Neural crest cell (in vitro differentiated cells): ENCODE measurements around the gene SPNS1. TPM values are rescaled to one million over a fixed set of nuclear protein-coding genes. Genes with fewer than 3 reads are reported as not detected.
A peak's percentile ranks its signal among the peaks of the same experiment; 100 is the strongest.
"Not testable (repeated sequence)": the region's sequence is repeated elsewhere in the genome, so short reads cannot be mapped to it uniquely, and the experiment has no call there.

ENCODE experiments used
- DNase-seq: peaks from one replicate; pipeline ENCODE4 v3.0.0; 2021; ENCODE audit warnings: low read depth, mixed read lengths, low spot score
- H3K27ac Mint-ChIP-seq: one replicate; pipeline ENCODE4 v1.8.0; 2021; ENCODE audit warnings: mild to moderate bottlenecking, mixed read lengths; ENCODE audit not compliant: unreplicated experiment
- H3K27me3 Mint-ChIP-seq: 2 replicates; pipeline ENCODE4 v1.8.0; 2021; ENCODE audit warnings: low read depth, mild to moderate bottlenecking, mixed read lengths
- H3K36me3 Mint-ChIP-seq: 2 replicates; pipeline ENCODE4 v1.8.0; 2021; ENCODE audit warnings: low read depth, mild to moderate bottlenecking, mixed read lengths
- H3K4me1 Mint-ChIP-seq: 2 replicates; pipeline ENCODE4 v1.8.0; 2021; ENCODE audit warnings: mixed read lengths
- H3K4me3 Mint-ChIP-seq: one replicate; pipeline ENCODE4 v1.8.0; 2021; ENCODE audit warnings: mild to moderate bottlenecking, mixed read lengths
- H3K9me3 Mint-ChIP-seq: 2 replicates; pipeline ENCODE4 v1.8.0; 2021; ENCODE audit warnings: mixed read lengths
- CTCF ChIP-seq: fragments of 200-600 bp; sonication (generic); conservative IDR thresholded peaks from 2 replicates; pipeline ENCODE4 v1.5.0; 2021; ENCODE audit warnings: antibody characterized with exemption, mild to moderate bottlenecking
- total RNA-seq: library from RNA; stranded (reverse); gene quantifications from 2 replicates; pipeline ENCODE4 v1.2.1, GENCODE V29; 2021

Gene SPNS1
- total RNA-seq, 1 donor from 2014 or later = 48.1 TPM

GRCh38 chr16:28998837-28999236 is 24.3 kb downstream of the SPNS1 start:
- H3K27me3 Mint-ChIP-seq = peaks cover 15% of the 10 kb centered on the region
- H3K4me3 Mint-ChIP-seq = no peak overlapping the region
- H3K36me3 Mint-ChIP-seq = no peaks in the 10 kb centered on the region
- H3K9me3 Mint-ChIP-seq = no peaks in the 10 kb centered on the region
- no peaks in the 10 kb centered on the region for H3K4me1 Mint-ChIP-seq
- TF ChIP-seq CTCF = no peak
- DNase-seq = no peak
- no peak overlapping the region for H3K27ac Mint-ChIP-seq

GRCh38 chr16:28999577-28999976 is 25.0 kb downstream of the SPNS1 start:
- TF ChIP-seq CTCF = no peak
- no peaks in the 10 kb centered on the region for H3K4me1 Mint-ChIP-seq
- H3K27ac Mint-ChIP-seq = peak overlapping the region; percentile 35
- peaks cover 18% of the 10 kb centered on the region for H3K27me3 Mint-ChIP-seq
- no peaks in the 10 kb centered on the region for H3K9me3 Mint-ChIP-seq
- no peak overlapping the region for H3K4me3 Mint-ChIP-seq
- H3K36me3 Mint-ChIP-seq = no peaks in the 10 kb centered on the region
- no peak for DNase-seq

- Mint-ChIP-seq H3K4me3 (no peak overlapping the region), H3K27ac (no peak overlapping the region), H3K36me3 (no peaks in the 10 kb centered on the region), H3K4me1 (no peaks in the 10 kb centered on the region), H3K9me3 (no peaks in the 10 kb centered on the region), H3K27me3 (peaks cover 23% of the 10 kb centered on the region)
- no peak for TF ChIP-seq CTCF
- DNase-seq = no peak
Measured at GRCh38 chr16:29000019-29000418, 25.4 kb downstream of the SPNS1 start.

GRCh38 chr16:29004496-29005139 is 30.0 kb downstream of the SPNS1 start:
- not testable (repeated sequence) for H3K4me3 Mint-ChIP-seq, DNase-seq, H3K9me3 Mint-ChIP-seq, H3K4me1 Mint-ChIP-seq, H3K27ac Mint-ChIP-seq, H3K36me3 Mint-ChIP-seq
- peaks cover 18% of the 10 kb centered on the region for H3K27me3 Mint-ChIP-seq

GRCh38 chr16:29007730-29008593 is 33.4 kb downstream of the SPNS1 start:
- no peak overlapping the region for H3K27ac Mint-ChIP-seq
- no peaks in the 10 kb centered on the region for H3K36me3 Mint-ChIP-seq
- no peak overlapping the region for H3K4me3 Mint-ChIP-seq
- no peak for TF ChIP-seq CTCF
- no peaks in the 10 kb centered on the region for H3K4me1 Mint-ChIP-seq
- no peak for DNase-seq
- peaks cover 14% of the 10 kb centered on the region for H3K27me3 Mint-ChIP-seq
- H3K9me3 Mint-ChIP-seq = no peaks in the 10 kb centered on the region
